Thoracic aorta (tissue), 2 donors: ENCODE data around the gene ZNF189. TPM values are rescaled to one million over a fixed set of nuclear protein-coding genes. Genes with fewer than 3 reads are reported as not detected.

ENCODE experiments used
- ATAC-seq: fragments of 150-250 bp; one replicate; pipeline ENCODE4 v1.8.0; 2017; ENCODE audit warnings: low read depth; ENCODE audit not compliant: insufficient number of reproducible peaks, low FRiP score
- DNase-seq: peaks from one replicate; pipeline ENCODE4 v3.0.0-alpha.2; 2020; ENCODE audit warnings: low spot score
- H3K27ac ChIP-seq, 2 donors: fragments of 200-600 bp; sonication (generic); 1 replicate in 1 of 2; 2 replicates in 1 of 2; pipeline ENCODE4 v1.5.1; 2016; ENCODE audit warnings: mild to moderate bottlenecking in 2 of 2, moderate library complexity in 2 of 2
- H3K27me3 ChIP-seq: fragments of 200-600 bp; sonication (generic); replicated peaks from 2 replicates; pipeline ENCODE4 v1.6.0; 2016; ENCODE audit warnings: mild to moderate bottlenecking; ENCODE audit not compliant: insufficient read depth
- H3K36me3 ChIP-seq: fragments of 200-600 bp; sonication (generic); one replicate; pipeline ENCODE4 v1.5.1; 2016
- H3K4me1 ChIP-seq, 2 donors: fragments of 200-600 bp; sonication (generic); 1 replicate in 1 of 2; 2 replicates in 1 of 2; pipeline versions ENCODE4 v1.5.1 to v1.6.0; 2016; ENCODE audit warnings: low read depth in 2 of 2, mild to moderate bottlenecking in 1 of 2; ENCODE audit not compliant: control insufficient read depth in 1 of 2
- H3K4me3 ChIP-seq: fragments of 200-600 bp; sonication (generic); 2 replicates; pipeline ENCODE4 v1.5.1; 2016; ENCODE audit warnings: mild to moderate bottlenecking
- H3K9me3 ChIP-seq: fragments of 200-600 bp; sonication (generic); 2 replicates; pipeline ENCODE4 v1.5.1; 2016
- total RNA-seq, 2 donors: library from RNA; depleted of rRNA; stranded (reverse); fragments of >200 nt; gene quantifications; one replicate each; pipeline versions ENCODE4 v1.1.0 to v1.2.3, GENCODE V29; 2016
- TF ChIP-seq, protein P1 (sequence below): fragments of 200-600 bp; sonication (generic); IDR thresholded peaks from one replicate; pipeline ENCODE4 v1.5.1; 2019; ENCODE audit warnings: antibody characterized with exemption

The ZNF189 gene
- total RNA-seq, 2 donors from 2014 or later, result 20.4 to 28.2 TPM

- Histone ChIP-seq H3K4me1 (no peaks in the 10 kb centered on the region), H3K27ac (no peak overlapping the region), H3K4me3 (no peak overlapping the region), H3K36me3 (no peaks in the 10 kb centered on the region), H3K27me3 (no peaks in the 10 kb centered on the region), H3K9me3 (no peaks in the 10 kb centered on the region)
- TF ChIP-seq, protein P1, sequence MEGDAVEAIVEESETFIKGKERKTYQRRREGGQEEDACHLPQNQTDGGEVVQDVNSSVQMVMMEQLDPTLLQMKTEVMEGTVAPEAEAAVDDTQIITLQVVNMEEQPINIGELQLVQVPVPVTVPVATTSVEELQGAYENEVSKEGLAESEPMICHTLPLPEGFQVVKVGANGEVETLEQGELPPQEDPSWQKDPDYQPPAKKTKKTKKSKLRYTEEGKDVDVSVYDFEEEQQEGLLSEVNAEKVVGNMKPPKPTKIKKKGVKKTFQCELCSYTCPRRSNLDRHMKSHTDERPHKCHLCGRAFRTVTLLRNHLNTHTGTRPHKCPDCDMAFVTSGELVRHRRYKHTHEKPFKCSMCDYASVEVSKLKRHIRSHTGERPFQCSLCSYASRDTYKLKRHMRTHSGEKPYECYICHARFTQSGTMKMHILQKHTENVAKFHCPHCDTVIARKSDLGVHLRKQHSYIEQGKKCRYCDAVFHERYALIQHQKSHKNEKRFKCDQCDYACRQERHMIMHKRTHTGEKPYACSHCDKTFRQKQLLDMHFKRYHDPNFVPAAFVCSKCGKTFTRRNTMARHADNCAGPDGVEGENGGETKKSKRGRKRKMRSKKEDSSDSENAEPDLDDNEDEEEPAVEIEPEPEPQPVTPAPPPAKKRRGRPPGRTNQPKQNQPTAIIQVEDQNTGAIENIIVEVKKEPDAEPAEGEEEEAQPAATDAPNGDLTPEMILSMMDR, result no peak
- DNase-seq, result no peak
- ATAC-seq, result no peak
Measured at GRCh38 chr9:101365181-101365580, 33.5 kb upstream of the ZNF189 start.

GRCh38 chr9:101366038-101366756 lies 32.5 kb upstream of the ZNF189 start:
- TF ChIP-seq, protein P1, result no peak
- no peak for DNase-seq
- ATAC-seq, result no peak
- Histone ChIP-seq H3K4me1 (no peaks in the 10 kb centered on the region), H3K27me3 (no peaks in the 10 kb centered on the region), H3K27ac (no peak overlapping the region), H3K9me3 (no peaks in the 10 kb centered on the region), H3K4me3 (no peak overlapping the region), H3K36me3 (no peaks in the 10 kb centered on the region)

- TF ChIP-seq, protein P1, result no peak
- H3K27ac ChIP-seq, result no peak overlapping the region
- H3K4me3 ChIP-seq, result no peak overlapping the region
- no peaks in the 10 kb centered on the region for H3K27me3 ChIP-seq
- ATAC-seq, result no peak
- no peak for DNase-seq
- H3K9me3 ChIP-seq, result no peaks in the 10 kb centered on the region
- H3K4me1 ChIP-seq, result no peaks in the 10 kb centered on the region
- no peaks in the 10 kb centered on the region for H3K36me3 ChIP-seq
Measured at GRCh38 chr9:101367323-101367722, 31.3 kb upstream of the ZNF189 start.

DNA sequence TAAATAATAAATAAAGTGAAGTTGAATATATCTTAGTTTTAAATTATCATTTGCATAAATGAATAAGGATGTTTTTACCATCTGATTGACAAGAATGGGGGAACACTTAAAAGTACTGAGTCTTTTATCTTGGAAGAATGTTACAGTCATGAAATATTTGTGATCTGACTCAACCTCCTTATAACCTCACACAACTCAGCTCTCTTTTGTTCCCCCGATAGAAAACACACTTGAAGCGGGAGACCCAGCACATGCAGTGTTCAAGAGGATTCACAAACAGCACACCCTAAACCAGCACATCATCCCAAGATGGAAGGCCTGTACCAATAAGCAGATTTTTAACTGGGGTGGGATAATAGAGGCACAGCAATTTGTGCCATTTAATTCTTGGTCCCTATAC lies 29.4 kb upstream of the ZNF189 start:
- ATAC-seq (no peak), DNase-seq (no peak)
- no peak overlapping the region for H3K4me3 ChIP-seq
- H3K9me3 ChIP-seq, result no peaks in the 10 kb centered on the region
- no peaks in the 10 kb centered on the region for H3K4me1 ChIP-seq
- H3K36me3 ChIP-seq, result no peaks in the 10 kb centered on the region
- TF ChIP-seq, protein P1, result no peak
- no peaks in the 10 kb centered on the region for H3K27me3 ChIP-seq
- no peak overlapping the region for H3K27ac ChIP-seq

GRCh38 chr9:101369884-101370531 lies 28.6 kb upstream of the ZNF189 start:
- H3K4me3 ChIP-seq, result no peak overlapping the region
- H3K4me1 ChIP-seq, result no peaks in the 10 kb centered on the region
- no peak for ATAC-seq
- TF ChIP-seq, protein P1, result no peak
- DNase-seq, result no peak
- no peak overlapping the region for H3K27ac ChIP-seq
- H3K9me3 ChIP-seq, result no peaks in the 10 kb centered on the region
- H3K36me3 ChIP-seq, result no peaks in the 10 kb centered on the region
- no peaks in the 10 kb centered on the region for H3K27me3 ChIP-seq
